ENCODE results near the gene PDCD2.
"Not testable (repeated sequence)": the region's sequence is repeated elsewhere in the genome, so short reads cannot be mapped to it uniquely, and the experiment has no call there.

PDCD2 gene

DNA sequence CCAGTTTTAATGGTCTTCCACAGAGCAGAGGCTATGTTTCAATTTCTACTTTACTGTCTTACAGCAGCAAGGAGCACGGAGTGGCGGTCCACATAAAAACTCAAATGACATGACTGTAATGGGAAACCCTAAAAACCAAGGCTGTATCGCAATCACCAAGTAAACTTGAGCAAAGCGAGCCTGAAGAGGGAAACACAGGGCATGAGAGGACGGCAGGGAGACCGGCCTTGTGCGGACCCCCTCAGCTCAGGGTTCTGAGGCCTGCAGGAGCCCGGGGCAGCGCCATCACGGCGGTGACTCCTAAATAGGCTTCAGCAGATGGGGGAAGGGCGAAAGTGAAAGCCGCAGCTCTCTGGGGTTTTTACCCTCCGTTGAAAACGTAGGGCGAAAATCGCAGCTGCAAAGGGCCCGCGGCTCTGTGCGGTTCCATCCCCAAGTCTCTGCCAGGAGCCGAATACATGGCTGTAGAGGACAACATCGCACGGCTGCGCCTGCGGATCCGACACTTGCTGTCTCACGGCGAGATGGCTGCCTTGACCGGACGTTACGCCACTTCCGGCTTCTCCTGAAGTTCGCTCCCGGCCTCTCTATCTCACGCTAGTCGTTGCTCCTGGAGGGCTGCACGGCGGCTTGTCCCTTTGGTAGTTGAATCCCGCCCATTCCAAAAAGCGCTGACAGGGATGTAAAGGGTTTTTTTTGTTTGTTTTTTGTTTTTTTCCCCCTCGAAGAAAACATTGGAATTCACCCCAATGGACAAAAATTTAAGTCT is 31.5 kb downstream of the PDCD2 start, which contains the start of gene PSMB1:
TSS of gene PSMB1 (minus strand) at position 543 of the 769 bp plus-strand sequence. CDS start at position 478, 65 bp downstream.
- FAIRE-seq, result no peak

DNA sequence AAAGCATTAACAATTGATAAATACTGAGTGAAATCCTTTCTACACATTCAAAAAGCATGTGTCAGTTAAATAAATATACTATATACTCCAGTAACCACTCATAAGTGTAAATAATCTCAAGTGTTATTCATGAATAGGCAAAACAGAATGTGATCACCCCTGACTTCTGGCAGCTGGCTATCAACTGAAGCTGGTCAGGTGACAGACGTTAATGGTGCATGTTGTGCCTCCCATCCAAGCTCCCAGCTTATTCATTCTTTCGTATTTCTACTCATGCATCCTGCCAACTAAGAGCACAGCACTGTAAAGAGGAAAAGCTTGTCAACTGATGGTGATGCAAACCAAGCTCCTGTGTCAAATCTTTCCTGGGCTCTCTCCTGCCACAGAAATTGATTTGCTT is 39.0 kb downstream of the PDCD2 start:
- DNase-seq (ENCODE audit: low spot score), result no peak
- FAIRE-seq, result no peak

More for the DNA sequence above, 31.5 kb downstream of the PDCD2 start, which contains the start of gene PSMB1:
- DNase-seq (ENCODE audit: low spot score), result peak; percentile 90

DNA sequence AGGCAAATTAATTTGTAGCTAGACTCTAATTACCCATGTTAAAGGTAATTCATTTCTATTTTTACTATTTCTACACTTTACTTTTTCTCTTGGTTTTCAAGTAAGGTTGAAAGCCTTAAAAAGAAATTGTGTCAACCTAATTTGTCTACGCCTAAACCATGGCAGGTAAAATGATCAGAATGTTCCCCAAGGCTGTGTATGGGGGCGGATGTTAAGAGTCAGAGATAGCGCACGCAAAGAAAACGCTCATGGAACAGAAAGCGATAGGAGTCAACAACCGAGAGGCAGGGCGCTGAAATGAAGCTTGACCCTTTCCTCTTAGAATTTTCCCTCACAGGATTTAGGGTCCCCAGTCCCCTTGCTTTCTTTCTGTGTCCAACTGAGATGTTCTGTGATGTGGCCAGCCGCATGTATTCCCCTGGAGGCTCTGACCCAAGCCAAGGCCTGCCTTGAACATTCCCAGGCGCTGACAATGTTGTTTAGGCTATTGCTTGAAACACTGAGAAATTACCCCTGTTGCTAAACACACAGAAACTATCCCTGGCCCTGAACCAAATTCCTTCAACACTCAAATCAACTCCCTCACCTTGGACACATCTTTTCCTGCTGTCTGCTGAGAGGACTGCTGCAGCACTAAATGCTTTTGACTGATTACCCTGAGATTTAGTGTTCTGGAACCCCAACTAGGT is 42.3 kb downstream of the PDCD2 start:
- FAIRE-seq, result no peak
- DNase-seq (ENCODE audit: low spot score), result no peak

DNA sequence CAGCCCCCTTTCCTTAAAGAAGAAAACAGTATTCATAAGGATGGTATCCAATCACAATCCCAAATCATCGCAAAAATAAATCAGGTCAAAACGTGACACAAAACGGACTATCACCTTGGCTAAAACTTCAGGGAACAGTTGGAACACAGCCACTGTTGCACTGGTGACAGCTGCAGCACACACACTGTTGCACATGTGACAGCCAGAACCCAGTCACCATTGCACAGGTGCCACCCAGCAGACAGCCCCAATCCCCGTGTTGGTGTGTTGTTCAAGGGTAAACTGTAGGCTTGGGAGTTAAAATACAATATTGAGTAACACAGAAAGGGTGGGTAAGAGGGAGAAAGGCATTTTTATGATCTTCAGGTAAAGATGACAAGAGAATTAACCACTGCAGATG is 47.1 kb downstream of the PDCD2 start:
- DNase-seq (ENCODE audit: low spot score) (no peak), FAIRE-seq (no peak)

DNA sequence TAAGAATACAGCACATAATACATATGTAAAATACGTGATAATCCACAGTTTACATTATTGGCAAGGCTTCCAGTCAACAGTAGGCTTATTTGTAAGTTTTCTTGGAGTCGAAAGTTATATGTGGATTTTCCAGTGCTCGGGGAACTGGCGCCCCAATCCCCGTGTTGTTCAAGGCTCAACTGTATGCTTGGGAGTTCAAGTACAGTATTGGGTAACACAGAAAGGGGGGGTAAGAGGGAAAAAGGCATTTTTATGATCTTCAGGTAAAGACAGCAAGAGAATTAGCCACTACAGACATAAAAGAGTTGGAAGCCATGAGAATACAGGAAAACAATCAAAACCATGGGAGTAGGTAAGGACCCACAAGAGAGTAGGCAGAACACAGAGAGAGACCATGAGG is 47.8 kb downstream of the PDCD2 start:
- DNase-seq (ENCODE audit: low spot score), result no peak
- FAIRE-seq, result no peak

DNA sequence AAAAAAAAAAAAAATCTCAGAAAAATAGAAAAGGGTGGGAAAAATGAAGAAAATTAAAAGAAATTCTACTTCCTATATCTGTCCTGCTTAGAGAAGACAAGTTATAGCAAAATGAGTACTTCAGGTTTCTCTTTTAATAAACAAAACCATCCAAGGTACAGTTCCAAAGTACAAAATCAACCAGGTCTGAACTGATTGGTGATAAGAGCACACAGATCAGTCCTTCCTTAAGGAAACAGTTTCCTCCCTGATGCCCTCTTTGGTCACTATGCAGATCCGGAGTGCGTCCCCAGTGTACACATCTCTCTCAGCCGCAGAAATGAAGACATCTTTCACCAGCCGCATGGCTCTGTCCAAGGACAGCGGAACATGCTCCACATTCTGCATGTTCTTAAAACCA is 49.4 kb downstream of the PDCD2 start:
- DNase-seq (ENCODE audit: low spot score) (no peak), FAIRE-seq (no peak)

DNA sequence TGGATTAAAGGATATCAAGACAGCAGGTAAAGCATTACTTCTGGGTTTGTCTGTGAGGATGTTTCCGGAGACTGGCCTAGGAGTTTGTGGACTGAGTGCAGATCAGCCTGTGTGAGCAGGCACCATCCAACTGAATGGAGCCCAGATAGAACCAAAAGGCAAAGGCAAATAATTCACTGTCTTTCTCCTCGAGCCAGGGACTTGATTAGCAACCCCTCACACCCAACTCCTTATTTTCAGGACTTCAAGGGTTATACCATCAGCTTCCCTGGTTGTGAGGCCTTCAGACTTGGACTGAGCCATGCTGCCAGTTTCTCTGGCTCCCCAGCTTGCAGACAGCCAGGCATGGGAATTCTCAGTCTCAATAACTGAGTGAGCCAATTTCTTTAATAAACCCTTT is 50.6 kb downstream of the PDCD2 start:
- no peak for DNase-seq (ENCODE audit: low spot score)
- FAIRE-seq, result no peak

DNA sequence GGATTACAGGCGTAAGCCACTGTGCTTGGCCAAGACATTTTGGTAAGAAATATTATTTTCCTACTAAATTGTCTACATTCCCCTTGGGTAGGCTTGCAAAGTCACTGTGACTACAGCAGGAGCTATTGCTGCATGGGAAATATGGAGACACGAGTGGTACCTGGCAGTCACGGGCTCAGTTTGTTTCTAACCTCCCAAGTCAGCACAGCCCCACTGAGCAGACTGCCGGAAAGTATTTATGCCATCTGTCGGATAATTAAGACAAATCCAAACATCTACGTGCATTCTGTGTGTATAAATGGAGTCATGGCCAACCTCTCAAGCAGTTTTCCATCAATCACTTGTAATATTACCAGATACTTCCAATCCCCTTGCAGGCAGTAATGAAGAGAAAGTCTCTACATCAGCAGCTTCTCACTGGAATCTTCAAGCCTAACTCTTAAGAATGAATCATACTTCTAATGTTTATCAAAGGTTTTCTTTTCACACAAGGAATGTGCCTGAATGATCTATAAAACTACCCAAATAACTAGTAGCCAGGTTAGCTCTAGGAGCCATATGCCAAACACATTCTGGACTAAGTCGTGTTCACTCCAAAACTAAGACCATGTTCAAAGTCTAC is 51.5 kb downstream of the PDCD2 start:
- no peak for DNase-seq (ENCODE audit: low spot score)

DNA sequence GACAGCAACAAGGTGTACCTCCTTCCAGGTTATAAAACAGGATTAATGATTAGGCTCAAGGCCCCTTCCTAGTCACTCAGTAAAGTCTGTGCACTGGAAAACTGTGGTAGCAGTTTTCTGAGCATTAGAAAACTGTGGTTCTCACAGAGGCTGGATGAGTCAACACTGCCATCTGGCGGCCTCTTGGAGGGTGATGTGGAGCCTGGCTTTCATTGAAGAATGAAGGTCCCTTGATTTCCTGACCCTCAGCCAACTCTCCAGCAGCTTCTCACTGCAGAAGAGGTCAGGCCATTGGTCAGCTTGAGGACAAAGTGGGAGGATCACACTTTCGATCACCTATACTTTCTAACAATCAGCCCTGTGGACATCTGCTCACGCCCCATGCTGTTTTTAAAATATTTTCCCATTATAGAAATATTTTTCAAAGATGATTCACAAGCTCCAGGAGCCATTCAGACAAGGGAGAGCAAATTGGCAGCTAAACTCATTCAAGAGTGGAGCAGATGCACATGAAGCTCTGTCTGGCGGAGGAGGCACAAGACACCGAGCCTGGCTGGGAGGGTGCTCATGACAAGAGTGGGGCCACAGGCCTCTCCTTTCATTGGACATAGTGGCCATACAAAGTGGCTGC is 54.5 kb downstream of the PDCD2 start:
- no peak for FAIRE-seq
- peak; percentile 79 for DNase-seq (ENCODE audit: low spot score)

More for the DNA sequence above, 51.5 kb downstream of the PDCD2 start:
- no peak for FAIRE-seq

DNA sequence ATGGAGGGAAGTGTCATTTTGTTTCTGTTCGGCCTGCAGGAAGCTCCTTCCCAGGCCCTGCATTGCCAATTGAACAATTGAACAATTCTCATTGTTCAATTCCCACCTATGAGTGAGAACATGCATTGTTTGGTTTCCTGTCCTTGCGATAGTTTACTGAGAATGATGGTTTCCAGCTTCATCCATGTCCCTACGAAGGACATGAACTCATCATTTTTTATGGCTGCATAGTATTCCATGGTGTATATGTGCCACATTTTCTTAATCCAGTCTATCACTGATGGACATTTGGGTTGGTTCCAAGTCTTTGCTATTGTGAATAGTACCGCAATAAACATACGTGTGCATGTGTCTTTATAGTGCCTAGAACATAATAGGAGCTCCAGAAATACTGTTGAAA is 56.4 kb downstream of the PDCD2 start:
- not testable (repeated sequence) for DNase-seq (ENCODE audit: low spot score); FAIRE-seq

DNA sequence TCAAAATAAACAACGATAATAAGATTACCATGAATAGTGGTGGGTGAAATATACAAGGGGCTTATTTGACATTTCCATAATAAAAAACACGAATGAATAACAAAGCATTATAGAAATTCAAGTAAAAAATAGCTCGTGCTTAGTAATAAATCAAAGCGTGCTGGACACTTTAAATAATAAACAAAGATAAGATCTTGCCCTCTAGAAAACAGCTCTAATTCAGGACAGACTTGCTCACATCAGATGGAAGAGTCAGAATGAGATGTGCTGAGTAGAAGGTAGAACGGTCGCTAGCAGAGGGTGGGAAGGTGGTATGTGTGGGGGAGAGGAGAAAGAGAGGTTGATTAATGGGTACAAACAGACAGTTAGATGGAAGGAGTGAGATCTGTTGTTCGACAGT is 58.6 kb downstream of the PDCD2 start:
- no peak for FAIRE-seq
- DNase-seq (ENCODE audit: low spot score), result no peak

All from urothelium cell line (cell line).